ENCODE measurements around the gene C10orf143. TPM values are rescaled to one million over a fixed set of nuclear protein-coding genes. Genes with fewer than 3 reads are reported as not detected.

The C10orf143 gene
- total and polyA plus RNA-seq, 2 experiments from 2014 or later = 0.21 to 3.7 TPM

DNA sequence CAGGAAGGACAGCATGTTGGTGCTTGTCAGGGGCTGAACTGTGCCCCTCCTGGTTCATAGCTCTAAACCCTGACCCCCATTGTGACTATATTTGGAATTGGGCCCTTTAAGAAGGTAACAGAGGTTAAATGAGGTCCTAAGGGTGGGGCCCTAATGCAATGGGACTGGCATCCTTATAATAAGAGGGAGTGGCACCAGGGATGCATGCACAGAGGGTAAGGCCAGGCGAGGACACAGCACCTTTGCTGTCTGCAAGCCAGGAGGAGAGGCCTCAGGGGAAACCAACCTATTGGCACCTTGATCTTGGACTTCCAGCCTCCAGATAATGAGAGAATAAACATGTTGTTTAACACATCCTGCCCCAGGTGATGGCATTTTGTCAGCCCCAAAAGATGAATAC lies 85.3 kb downstream of the C10orf143 start:
- TF ChIP-seq EZH2phosphoT487 (IDR thresholded peaks at IDR 0.05; ENCODE audit: unreplicated experiment) = no peak
- TF ChIP-seq CREB1 (CRISPR knock-in tag; IDR thresholded peaks at IDR 0.05; ENCODE audit: low read depth) = no peak
- TF ChIP-seq, protein P1, sequence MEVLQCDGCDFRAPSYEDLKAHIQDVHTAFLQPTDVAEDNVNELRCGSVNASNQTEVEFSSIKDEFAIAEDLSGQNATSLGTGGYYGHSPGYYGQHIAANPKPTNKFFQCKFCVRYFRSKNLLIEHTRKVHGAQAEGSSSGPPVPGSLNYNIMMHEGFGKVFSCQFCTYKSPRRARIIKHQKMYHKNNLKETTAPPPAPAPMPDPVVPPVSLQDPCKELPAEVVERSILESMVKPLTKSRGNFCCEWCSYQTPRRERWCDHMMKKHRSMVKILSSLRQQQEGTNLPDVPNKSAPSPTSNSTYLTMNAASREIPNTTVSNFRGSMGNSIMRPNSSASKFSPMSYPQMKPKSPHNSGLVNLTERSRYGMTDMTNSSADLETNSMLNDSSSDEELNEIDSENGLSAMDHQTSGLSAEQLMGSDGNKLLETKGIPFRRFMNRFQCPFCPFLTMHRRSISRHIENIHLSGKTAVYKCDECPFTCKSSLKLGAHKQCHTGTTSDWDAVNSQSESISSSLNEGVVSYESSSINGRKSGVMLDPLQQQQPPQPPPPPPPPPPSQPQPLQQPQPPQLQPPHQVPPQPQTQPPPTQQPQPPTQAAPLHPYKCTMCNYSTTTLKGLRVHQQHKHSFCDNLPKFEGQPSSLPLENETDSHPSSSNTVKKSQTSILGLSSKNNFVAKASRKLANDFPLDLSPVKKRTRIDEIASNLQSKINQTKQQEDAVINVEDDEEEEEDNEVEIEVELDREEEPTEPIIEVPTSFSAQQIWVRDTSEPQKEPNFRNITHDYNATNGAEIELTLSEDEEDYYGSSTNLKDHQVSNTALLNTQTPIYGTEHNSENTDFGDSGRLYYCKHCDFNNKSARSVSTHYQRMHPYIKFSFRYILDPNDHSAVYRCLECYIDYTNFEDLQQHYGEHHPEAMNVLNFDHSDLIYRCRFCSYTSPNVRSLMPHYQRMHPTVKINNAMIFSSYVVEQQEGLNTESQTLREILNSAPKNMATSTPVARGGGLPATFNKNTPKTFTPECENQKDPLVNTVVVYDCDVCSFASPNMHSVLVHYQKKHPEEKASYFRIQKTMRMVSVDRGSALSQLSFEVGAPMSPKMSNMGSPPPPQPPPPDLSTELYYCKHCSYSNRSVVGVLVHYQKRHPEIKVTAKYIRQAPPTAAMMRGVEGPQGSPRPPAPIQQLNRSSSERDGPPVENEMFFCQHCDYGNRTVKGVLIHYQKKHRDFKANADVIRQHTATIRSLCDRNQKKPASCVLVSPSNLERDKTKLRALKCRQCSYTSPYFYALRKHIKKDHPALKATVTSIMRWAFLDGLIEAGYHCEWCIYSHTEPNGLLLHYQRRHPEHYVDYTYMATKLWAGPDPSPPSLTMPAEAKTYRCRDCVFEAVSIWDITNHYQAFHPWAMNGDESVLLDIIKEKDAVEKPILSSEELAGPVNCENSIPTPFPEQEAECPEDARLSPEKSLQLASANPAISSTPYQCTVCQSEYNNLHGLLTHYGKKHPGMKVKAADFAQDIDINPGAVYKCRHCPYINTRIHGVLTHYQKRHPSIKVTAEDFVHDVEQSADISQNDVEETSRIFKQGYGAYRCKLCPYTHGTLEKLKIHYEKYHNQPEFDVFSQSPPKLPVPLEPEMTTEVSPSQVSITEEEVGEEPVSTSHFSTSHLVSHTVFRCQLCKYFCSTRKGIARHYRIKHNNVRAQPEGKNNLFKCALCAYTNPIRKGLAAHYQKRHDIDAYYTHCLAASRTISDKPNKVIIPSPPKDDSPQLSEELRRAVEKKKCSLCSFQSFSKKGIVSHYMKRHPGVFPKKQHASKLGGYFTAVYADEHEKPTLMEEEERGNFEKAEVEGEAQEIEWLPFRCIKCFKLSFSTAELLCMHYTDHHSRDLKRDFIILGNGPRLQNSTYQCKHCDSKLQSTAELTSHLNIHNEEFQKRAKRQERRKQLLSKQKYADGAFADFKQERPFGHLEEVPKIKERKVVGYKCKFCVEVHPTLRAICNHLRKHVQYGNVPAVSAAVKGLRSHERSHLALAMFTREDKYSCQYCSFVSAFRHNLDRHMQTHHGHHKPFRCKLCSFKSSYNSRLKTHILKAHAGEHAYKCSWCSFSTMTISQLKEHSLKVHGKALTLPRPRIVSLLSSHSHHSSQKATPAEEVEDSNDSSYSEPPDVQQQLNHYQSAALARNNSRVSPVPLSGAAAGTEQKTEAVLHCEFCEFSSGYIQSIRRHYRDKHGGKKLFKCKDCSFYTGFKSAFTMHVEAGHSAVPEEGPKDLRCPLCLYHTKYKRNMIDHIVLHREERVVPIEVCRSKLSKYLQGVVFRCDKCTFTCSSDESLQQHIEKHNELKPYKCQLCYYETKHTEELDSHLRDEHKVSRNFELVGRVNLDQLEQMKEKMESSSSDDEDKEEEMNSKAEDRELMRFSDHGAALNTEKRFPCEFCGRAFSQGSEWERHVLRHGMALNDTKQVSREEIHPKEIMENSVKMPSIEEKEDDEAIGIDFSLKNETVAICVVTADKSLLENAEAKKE (CRISPR knock-in tag; IDR thresholded peaks at IDR 0.05) = no peak
- TF ChIP-seq, protein P2, sequence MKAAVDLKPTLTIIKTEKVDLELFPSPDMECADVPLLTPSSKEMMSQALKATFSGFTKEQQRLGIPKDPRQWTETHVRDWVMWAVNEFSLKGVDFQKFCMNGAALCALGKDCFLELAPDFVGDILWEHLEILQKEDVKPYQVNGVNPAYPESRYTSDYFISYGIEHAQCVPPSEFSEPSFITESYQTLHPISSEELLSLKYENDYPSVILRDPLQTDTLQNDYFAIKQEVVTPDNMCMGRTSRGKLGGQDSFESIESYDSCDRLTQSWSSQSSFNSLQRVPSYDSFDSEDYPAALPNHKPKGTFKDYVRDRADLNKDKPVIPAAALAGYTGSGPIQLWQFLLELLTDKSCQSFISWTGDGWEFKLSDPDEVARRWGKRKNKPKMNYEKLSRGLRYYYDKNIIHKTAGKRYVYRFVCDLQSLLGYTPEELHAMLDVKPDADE (IDR thresholded peaks at IDR 0.05) = no peak
- TF ChIP-seq NANOG (IDR thresholded peaks at IDR 0.05; ENCODE audit: borderline replicate concordance) = no peak
- TF ChIP-seq, protein P3, sequence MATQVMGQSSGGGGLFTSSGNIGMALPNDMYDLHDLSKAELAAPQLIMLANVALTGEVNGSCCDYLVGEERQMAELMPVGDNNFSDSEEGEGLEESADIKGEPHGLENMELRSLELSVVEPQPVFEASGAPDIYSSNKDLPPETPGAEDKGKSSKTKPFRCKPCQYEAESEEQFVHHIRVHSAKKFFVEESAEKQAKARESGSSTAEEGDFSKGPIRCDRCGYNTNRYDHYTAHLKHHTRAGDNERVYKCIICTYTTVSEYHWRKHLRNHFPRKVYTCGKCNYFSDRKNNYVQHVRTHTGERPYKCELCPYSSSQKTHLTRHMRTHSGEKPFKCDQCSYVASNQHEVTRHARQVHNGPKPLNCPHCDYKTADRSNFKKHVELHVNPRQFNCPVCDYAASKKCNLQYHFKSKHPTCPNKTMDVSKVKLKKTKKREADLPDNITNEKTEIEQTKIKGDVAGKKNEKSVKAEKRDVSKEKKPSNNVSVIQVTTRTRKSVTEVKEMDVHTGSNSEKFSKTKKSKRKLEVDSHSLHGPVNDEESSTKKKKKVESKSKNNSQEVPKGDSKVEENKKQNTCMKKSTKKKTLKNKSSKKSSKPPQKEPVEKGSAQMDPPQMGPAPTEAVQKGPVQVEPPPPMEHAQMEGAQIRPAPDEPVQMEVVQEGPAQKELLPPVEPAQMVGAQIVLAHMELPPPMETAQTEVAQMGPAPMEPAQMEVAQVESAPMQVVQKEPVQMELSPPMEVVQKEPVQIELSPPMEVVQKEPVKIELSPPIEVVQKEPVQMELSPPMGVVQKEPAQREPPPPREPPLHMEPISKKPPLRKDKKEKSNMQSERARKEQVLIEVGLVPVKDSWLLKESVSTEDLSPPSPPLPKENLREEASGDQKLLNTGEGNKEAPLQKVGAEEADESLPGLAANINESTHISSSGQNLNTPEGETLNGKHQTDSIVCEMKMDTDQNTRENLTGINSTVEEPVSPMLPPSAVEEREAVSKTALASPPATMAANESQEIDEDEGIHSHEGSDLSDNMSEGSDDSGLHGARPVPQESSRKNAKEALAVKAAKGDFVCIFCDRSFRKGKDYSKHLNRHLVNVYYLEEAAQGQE (IDR thresholded peaks at IDR 0.05; ENCODE audit: unreplicated experiment) = no peak
- no peak for TF ChIP-seq EZH2 (IDR thresholded peaks at IDR 0.05; ENCODE audit: low read depth, unreplicated experiment)
- TF ChIP-seq, protein P4, sequence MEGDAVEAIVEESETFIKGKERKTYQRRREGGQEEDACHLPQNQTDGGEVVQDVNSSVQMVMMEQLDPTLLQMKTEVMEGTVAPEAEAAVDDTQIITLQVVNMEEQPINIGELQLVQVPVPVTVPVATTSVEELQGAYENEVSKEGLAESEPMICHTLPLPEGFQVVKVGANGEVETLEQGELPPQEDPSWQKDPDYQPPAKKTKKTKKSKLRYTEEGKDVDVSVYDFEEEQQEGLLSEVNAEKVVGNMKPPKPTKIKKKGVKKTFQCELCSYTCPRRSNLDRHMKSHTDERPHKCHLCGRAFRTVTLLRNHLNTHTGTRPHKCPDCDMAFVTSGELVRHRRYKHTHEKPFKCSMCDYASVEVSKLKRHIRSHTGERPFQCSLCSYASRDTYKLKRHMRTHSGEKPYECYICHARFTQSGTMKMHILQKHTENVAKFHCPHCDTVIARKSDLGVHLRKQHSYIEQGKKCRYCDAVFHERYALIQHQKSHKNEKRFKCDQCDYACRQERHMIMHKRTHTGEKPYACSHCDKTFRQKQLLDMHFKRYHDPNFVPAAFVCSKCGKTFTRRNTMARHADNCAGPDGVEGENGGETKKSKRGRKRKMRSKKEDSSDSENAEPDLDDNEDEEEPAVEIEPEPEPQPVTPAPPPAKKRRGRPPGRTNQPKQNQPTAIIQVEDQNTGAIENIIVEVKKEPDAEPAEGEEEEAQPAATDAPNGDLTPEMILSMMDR (conservative IDR thresholded peaks at IDR 0.05; ENCODE audit: low read depth in 2 of 2) = no peak
- Histone ChIP-seq H3F3A (replicated peaks; ENCODE audit: low read depth) (no peaks in the 10 kb centered on the region), H3K4me2 (no peak overlapping the region), H3K27ac (ENCODE audit: low read depth) (no peak overlapping the region), H3K9me2 (ENCODE audit: insufficient read depth) (no peaks in the 10 kb centered on the region), H4K20me1 (replicated peaks; ENCODE audit: insufficient read depth) (no peaks in the 10 kb centered on the region), H3K4me3 (no peak overlapping the region), H3K4me1 (ENCODE audit: insufficient read depth) (no peaks in the 10 kb centered on the region), H3K36me3 (ENCODE audit: insufficient read depth) (no peaks in the 10 kb centered on the region), H2AFZ (no peak overlapping the region), H3K79me2 (replicated peaks; ENCODE audit: insufficient read depth) (no peaks in the 10 kb centered on the region), H3K27me3 (ENCODE audit: insufficient read depth) (no peaks in the 10 kb centered on the region)
- Mint-ChIP-seq H3K27me3 (ENCODE audit: insufficient read depth, low read depth, poor library complexity) (peaks cover 14% of the 10 kb centered on the region), H3K4me1 (no peaks in the 10 kb centered on the region), H3K9me3 (no peaks in the 10 kb centered on the region; the same call in 2 of the 3 replicates), H3K36me3 (ENCODE audit: low read depth) (no peaks in the 10 kb centered on the region; the same call in 2 of the 3 replicates), H3K27ac (no peak overlapping the region), H3K4me3 (no peak overlapping the region)
- ATAC-seq (no peak), DNase-seq (ENCODE audit: low spot score) (no peak)

All from GM23338 (cell line).